ENCODE data around the gene S100A14. TPM values are rescaled to one million over a fixed set of nuclear protein-coding genes. Genes with fewer than 3 reads are reported as not detected.

S100A14 gene
- total and polyA plus RNA-seq, 2 of the 4 experiments (the other 2 are of a cell fraction) = 0.10 TPM; not detected in 1

DNA sequence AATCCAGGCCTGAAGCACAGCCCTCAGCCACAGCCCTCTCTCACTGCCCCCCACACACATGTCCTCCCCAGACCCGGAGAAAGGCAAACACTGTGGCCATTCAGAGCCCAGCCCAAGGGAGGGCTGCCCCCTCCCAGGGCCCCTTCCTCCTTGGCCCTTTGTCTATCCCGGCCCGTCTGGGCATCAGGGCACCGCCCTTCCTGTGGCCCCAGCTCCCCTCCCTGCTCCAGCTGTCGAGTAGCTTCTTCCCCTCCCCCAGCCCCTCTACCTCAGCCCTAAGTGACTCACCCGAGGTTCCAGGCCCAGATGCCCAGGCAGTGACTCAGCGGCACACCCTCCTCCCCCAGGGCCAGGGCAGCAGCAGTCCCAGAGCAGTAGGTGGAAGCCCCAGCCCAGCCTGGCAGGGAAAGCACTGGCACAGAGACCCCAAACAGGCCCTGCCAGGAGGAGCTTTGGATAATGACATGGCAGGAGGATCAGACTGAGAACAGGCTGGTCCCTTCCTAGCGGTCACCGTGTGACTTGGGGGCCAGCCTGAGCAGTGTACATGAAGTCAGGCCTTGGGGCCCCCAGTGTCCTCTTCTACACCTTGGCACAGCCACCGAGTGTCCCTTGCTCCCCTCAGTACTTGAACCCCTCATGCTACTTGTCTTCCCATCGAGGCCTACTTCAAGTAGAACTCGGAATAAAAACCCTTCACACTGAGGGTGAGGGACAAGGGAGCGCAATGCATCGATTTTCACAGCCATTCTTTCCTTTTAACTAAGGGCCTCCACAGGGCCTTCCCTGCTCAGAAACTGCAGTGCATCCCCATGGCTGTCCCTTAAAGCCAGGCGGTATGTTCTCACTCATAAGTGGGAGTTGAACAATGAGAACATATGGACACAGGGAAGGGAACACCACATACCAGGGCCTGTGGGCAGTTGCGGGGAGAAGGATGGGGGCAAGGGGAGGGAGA is 49.4 kb downstream of the S100A14 start (continued):
- TF ChIP-seq RAD21 (IDR thresholded peaks at IDR 0.05; ENCODE audit: low read length) (peak; percentile 35; the same call in 1 of the 2 replicates), RCOR1 (IDR thresholded peaks at IDR 0.05; ENCODE audit: insufficient replicate concordance, low read length) (peak; percentile 95), CHD1 (IDR thresholded peaks at IDR 0.05; ENCODE audit: low read depth, low read length) (no peak), RFX5 (IDR thresholded peaks at IDR 0.05; ENCODE audit: low read depth, low read length) (no peak)
